Left ventricle myocardium inferior (tissue), 1 donor: Measurements from ENCODE around the gene SERPINB10. TPM values are rescaled to one million over a fixed set of nuclear protein-coding genes. Genes with fewer than 3 reads are reported as not detected.

Experiments used
- DNase-seq: peaks from one replicate; pipeline ENCODE4 v3.0.0-alpha.2; 2020
- H3K27ac ChIP-seq: fragments of 200-600 bp; replicated peaks from 2 replicates; pipeline ENCODE4 v1.8.0; 2021
- H3K27me3 ChIP-seq: fragments of 200-600 bp; 2 replicates; pipeline ENCODE4 v1.8.0; 2021; ENCODE audit warnings: low read depth
- H3K36me3 ChIP-seq: fragments of 200-600 bp; 2 replicates; pipeline ENCODE4 v1.8.0; 2021
- H3K4me1 ChIP-seq: fragments of 200-600 bp; 2 replicates; pipeline ENCODE4 v1.8.0; 2021
- H3K4me3 ChIP-seq: fragments of 200-600 bp; 2 replicates; pipeline ENCODE4 v1.8.0; 2021; ENCODE audit warnings: mild to moderate bottlenecking, moderate library complexity
- H3K9me3 ChIP-seq: fragments of 200-600 bp; replicated peaks from 2 replicates; pipeline ENCODE4 v1.8.0; 2021
- intact Hi-C: fragments of 100-400 bp; cut with micrococcal nuclease; formaldehyde crosslinking; loops from one replicate; pipeline ENCODE4 v1.11.0; 2022
- total RNA-seq: library from RNA; stranded (reverse); fragmentation: NEBNext Ultra II Directional; extraction: Animal tissue kit (Norgen Biotek cat#: 25700); gene quantifications from one replicate; pipeline ENCODE4 v1.2.1, GENCODE V29; 2021
- TF ChIP-seq, protein P1 (sequence below): fragments of 200-600 bp; IDR thresholded peaks from 2 replicates; pipeline ENCODE4 v1.8.0; 2021; ENCODE audit warnings: antibody characterized with exemption, mild to moderate bottlenecking, borderline replicate concordance
- donor health status: DM: no; HTN: yes; CAD: no; lungs with severe emphysema.

Gene SERPINB10
- total RNA-seq, 1 donor from 2014 or later, result not detected

DNA sequence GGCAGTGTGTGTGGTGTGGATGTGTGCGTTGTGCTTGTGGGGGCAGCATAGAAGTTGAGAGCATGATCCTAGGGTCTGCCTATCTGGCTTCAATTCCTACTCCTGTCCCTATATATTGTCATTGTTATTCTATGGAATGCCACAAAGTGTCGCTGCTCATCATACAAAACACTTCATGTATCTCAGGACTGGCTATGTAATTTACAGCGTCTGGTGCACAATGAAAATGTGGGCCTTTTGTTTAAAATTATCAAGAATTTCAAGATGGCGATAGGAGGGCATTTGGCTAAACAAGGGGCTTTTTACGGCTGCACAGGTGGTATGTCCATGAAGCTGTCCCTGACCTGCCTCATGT, 16.8 kb upstream of the SERPINB10 start:
- Histone ChIP-seq H3K9me3 (no peaks in the 10 kb centered on the region), H3K36me3 (no peaks in the 10 kb centered on the region), H3K4me3 (no peak overlapping the region), H3K27ac (no peak overlapping the region), H3K4me1 (no peaks in the 10 kb centered on the region), H3K27me3 (peaks cover 5% of the 10 kb centered on the region)
- TF ChIP-seq, protein P1, sequence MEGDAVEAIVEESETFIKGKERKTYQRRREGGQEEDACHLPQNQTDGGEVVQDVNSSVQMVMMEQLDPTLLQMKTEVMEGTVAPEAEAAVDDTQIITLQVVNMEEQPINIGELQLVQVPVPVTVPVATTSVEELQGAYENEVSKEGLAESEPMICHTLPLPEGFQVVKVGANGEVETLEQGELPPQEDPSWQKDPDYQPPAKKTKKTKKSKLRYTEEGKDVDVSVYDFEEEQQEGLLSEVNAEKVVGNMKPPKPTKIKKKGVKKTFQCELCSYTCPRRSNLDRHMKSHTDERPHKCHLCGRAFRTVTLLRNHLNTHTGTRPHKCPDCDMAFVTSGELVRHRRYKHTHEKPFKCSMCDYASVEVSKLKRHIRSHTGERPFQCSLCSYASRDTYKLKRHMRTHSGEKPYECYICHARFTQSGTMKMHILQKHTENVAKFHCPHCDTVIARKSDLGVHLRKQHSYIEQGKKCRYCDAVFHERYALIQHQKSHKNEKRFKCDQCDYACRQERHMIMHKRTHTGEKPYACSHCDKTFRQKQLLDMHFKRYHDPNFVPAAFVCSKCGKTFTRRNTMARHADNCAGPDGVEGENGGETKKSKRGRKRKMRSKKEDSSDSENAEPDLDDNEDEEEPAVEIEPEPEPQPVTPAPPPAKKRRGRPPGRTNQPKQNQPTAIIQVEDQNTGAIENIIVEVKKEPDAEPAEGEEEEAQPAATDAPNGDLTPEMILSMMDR, result no peak
- intact Hi-C loops, result no loop called here
- no peak for DNase-seq

- H3K36me3 ChIP-seq, result no peaks in the 10 kb centered on the region
- no peak for DNase-seq
- H3K9me3 ChIP-seq, result no peaks in the 10 kb centered on the region
- TF ChIP-seq, protein P1, result no peak
- no peak overlapping the region for H3K4me3 ChIP-seq
- intact Hi-C loops, result no loop called here
- H3K27ac ChIP-seq, result no peak overlapping the region
- H3K27me3 ChIP-seq, result peaks cover 5% of the 10 kb centered on the region
- H3K4me1 ChIP-seq, result no peaks in the 10 kb centered on the region
Measured at GRCh38 chr18:63892566-63892965, 15.2 kb upstream of the SERPINB10 start.

- intact Hi-C loops, result no loop called here
- TF ChIP-seq, protein P1, result no peak
Measured at GRCh38 chr18:63894106-63894772, 13.5 kb upstream of the SERPINB10 start.

GRCh38 chr18:63895190-63895589, 12.6 kb upstream of the SERPINB10 start:
- Histone ChIP-seq H3K4me3 (no peak overlapping the region), H3K36me3 (no peaks in the 10 kb centered on the region), H3K27me3 (peaks cover 4% of the 10 kb centered on the region), H3K4me1 (no peaks in the 10 kb centered on the region), H3K27ac (no peak overlapping the region), H3K9me3 (no peaks in the 10 kb centered on the region)
- intact Hi-C loops, result no loop called here
- TF ChIP-seq, protein P1, result no peak
- no peak for DNase-seq

More at GRCh38 chr18:63894106-63894772, 13.5 kb upstream of the SERPINB10 start:
- no peak overlapping the region for H3K27ac ChIP-seq
- no peaks in the 10 kb centered on the region for H3K4me1 ChIP-seq
- H3K36me3 ChIP-seq, result no peaks in the 10 kb centered on the region
- H3K27me3 ChIP-seq, result peaks cover 5% of the 10 kb centered on the region
- no peak for DNase-seq
- no peaks in the 10 kb centered on the region for H3K9me3 ChIP-seq
- H3K4me3 ChIP-seq, result no peak overlapping the region

DNA sequence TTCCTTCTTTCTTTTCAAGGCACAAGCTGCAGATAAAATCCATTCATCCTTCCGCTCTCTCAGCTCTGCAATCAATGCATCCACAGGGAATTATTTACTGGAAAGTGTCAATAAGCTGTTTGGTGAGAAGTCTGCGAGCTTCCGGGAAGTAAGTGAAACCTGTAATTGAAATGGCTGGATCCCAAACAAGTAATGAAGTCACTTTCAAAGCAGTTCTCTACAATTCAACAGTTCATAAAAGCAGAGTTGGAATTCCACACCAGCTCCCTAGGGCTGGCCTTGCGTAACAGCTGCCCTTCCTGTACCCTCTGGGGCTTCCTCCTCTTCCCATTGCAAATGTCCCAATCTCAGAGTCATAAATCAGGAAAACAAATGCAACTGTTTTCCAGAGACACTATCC, 10.7 kb upstream of the SERPINB10 start:
- H3K4me3 ChIP-seq, result no peak overlapping the region
- TF ChIP-seq, protein P1, result no peak
- intact Hi-C loops, result no loop called here
- no peaks in the 10 kb centered on the region for H3K36me3 ChIP-seq
- no peaks in the 10 kb centered on the region for H3K4me1 ChIP-seq
- no peak overlapping the region for H3K27ac ChIP-seq
- H3K27me3 ChIP-seq, result no peaks in the 10 kb centered on the region
- no peak for DNase-seq
- no peaks in the 10 kb centered on the region for H3K9me3 ChIP-seq
